Thyroid gland (tissue), 4 donors: ENCODE measurements around the gene PAK4. TPM values are rescaled to one million over a fixed set of nuclear protein-coding genes. Genes with fewer than 3 reads are reported as not detected.
"Not testable (repeated sequence)": the region's sequence is repeated elsewhere in the genome, so short reads cannot be mapped to it uniquely, and the experiment has no call there.

ENCODE experiments used
- DNase-seq, 2 donors: peaks; one replicate each; pipeline ENCODE4 v3.0.0-alpha.2; 2019
- H3K27ac ChIP-seq, 3 donors: fragments of 200-600 bp; sonication (generic); 1 replicate in 2 of 3; 2 replicates in 1 of 3; pipeline ENCODE4 v1.5.1; 2016 to 2019; ENCODE audit warnings: mild to moderate bottlenecking in 1 of 3, moderate library complexity in 1 of 3
- H3K27me3 ChIP-seq: fragments of 200-600 bp; sonication (generic); one replicate; pipeline ENCODE4 v1.5.1; 2019
- H3K36me3 ChIP-seq, 2 donors: fragments of 200-600 bp; sonication (generic); one replicate each; pipeline ENCODE4 v1.5.1; 2016 to 2019
- H3K4me1 ChIP-seq, 2 donors: fragments of 200-600 bp; sonication (generic); one replicate each; pipeline ENCODE4 v1.5.1; 2017 to 2019
- H3K4me3 ChIP-seq, 3 donors: fragments of 200-600 bp; sonication (generic); replicated peaks in 1 of 3; 1 replicate in 2 of 3; 2 replicates in 1 of 3; pipeline ENCODE4 v1.5.1; 2016; ENCODE audit warnings: mild to moderate bottlenecking in 1 of 3
- H3K9me3 ChIP-seq: fragments of 200-600 bp; sonication (generic); one replicate; pipeline ENCODE4 v1.5.1; 2017
- POLR2A ChIP-seq, 2 donors: fragments of 450-650 bp; IDR thresholded peaks; one replicate each; pipeline ENCODE4 v1.6.1; 2017; ENCODE audit warnings: antibody characterized with exemption in 2 of 2, mild to moderate bottlenecking in 2 of 2, moderate library complexity in 1 of 2
- WGBS, 2 donors: methylation state at CpG; one replicate each; pipeline ENCODE4 v1.1.5; 2017; 5-methylcytosine and 5-hydroxymethylcytosine counted together
- intact Hi-C: fragments of 100-400 bp; cut with DNase I; formaldehyde crosslinking; loops from one replicate; pipeline ENCODE4 v1.15.1; 2023
- total RNA-seq, 4 donors: library from RNA; depleted of rRNA; stranded (reverse); fragments of >200 nt; gene quantifications; one replicate each; pipeline ENCODE4 v1.2.3, GENCODE V29; 2016
- TF ChIP-seq, protein P1 (sequence below), 6 experiments: fragments of 200-600 bp in 3 of 6; fragments of 450-650 bp in 3 of 6; sonication (generic) in 3 of 6; IDR thresholded peaks; one replicate each; pipeline ENCODE4 v1.5.1; 2016 to 2019; ENCODE audit warnings: antibody characterized with exemption in 6 of 6, mild to moderate bottlenecking in 2 of 6, inconsistent platforms in 1 of 6, moderate library complexity in 1 of 6

PAK4 gene
- total RNA-seq, 4 donors from 2014 or later: 12.4 to 24.9 (median 23.2) TPM

GRCh38 chr19:39111593-39112199, 13.9 kb upstream of the PAK4 start:
- Histone ChIP-seq H3K4me3 (no peak overlapping the region), H3K9me3 (no peaks in the 10 kb centered on the region), H3K27ac (no peak overlapping the region), H3K36me3 (no peaks in the 10 kb centered on the region), H3K4me1 (no peaks in the 10 kb centered on the region), H3K27me3 (no peaks in the 10 kb centered on the region)
- no peak for DNase-seq
- WGBS, 2 donors: 35 to 44% methylated on average over 17 to 18 of the region's 18 CpGs
- intact Hi-C loops: no loop called here
- TF ChIP-seq, protein P1, sequence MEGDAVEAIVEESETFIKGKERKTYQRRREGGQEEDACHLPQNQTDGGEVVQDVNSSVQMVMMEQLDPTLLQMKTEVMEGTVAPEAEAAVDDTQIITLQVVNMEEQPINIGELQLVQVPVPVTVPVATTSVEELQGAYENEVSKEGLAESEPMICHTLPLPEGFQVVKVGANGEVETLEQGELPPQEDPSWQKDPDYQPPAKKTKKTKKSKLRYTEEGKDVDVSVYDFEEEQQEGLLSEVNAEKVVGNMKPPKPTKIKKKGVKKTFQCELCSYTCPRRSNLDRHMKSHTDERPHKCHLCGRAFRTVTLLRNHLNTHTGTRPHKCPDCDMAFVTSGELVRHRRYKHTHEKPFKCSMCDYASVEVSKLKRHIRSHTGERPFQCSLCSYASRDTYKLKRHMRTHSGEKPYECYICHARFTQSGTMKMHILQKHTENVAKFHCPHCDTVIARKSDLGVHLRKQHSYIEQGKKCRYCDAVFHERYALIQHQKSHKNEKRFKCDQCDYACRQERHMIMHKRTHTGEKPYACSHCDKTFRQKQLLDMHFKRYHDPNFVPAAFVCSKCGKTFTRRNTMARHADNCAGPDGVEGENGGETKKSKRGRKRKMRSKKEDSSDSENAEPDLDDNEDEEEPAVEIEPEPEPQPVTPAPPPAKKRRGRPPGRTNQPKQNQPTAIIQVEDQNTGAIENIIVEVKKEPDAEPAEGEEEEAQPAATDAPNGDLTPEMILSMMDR (IDR thresholded peaks at IDR 0.05): no peak
- TF ChIP-seq POLR2A (IDR thresholded peaks at IDR 0.05): no peak

DNA sequence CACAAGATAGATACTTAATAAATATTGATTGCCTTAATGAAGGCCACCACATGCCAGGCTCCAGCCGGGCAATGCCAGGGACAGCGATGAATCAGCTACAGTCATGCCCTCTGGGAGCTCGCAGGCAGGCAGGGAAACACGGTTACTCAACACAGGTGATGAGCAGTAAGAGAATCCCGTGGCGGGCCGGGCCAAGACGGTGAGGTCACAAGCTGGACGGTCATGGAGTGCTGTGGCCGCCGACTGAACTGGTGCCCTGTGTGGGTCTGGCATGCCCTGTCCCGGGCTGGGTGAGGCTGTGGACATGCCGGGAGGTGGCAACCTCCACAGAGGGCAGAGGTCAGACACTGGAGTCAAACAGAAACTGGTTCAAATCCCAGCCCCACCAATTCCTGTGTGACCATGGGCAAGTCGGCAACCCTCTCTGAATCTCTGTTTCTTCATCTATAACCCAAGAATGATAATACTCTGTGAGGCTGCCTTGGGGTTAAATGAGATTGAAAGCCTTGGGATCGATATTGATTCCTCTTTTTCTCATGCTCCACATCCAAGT, 13.2 kb upstream of the PAK4 start:
- H3K4me1 ChIP-seq: no peaks in the 10 kb centered on the region
- WGBS, 2 donors: 85 to 94% methylated on average over 5 to 15 of the region's 15 CpGs
- TF ChIP-seq POLR2A (IDR thresholded peaks at IDR 0.05): no peak
- TF ChIP-seq, protein P1 (IDR thresholded peaks at IDR 0.05): no peak
- no peak overlapping the region for H3K27ac ChIP-seq
- H3K27me3 ChIP-seq: no peaks in the 10 kb centered on the region
- no peak overlapping the region for H3K4me3 ChIP-seq
- no peaks in the 10 kb centered on the region for H3K9me3 ChIP-seq
- no peaks in the 10 kb centered on the region for H3K36me3 ChIP-seq
- intact Hi-C loops: no loop called here
- DNase-seq: no peak

DNA sequence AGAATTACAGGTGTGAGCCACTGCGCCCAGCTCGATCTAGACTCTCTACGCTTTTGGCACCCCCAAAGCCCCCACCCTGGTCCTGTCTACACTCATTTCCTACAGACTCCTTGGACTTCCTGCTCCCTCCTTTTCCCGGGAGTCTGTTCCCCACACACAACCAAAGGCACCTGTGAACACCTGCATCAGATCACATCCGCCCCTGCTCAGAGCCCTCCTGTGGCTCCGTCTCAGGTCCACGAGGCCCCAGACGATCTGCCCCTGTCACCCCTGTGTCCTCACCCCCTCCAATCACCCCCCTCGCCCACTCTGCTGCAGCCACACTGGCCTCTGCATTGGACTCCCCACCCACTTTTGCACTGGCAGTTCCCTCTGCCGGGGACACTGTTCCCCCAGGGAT, 12.4 kb upstream of the PAK4 start:
- H3K4me1 ChIP-seq: no peaks in the 10 kb centered on the region
- no peak overlapping the region for H3K4me3 ChIP-seq
- intact Hi-C loops: no loop called here
- DNase-seq: no peak
- H3K27ac ChIP-seq: no peak overlapping the region
- no peaks in the 10 kb centered on the region for H3K9me3 ChIP-seq
- H3K36me3 ChIP-seq: no peaks in the 10 kb centered on the region
- 77 to 79% methylated on average over 10 of the region's 10 CpGs for WGBS, 2 donors
- no peaks in the 10 kb centered on the region for H3K27me3 ChIP-seq
- TF ChIP-seq, protein P1 (IDR thresholded peaks at IDR 0.05): no peak
- TF ChIP-seq POLR2A (IDR thresholded peaks at IDR 0.05): no peak

DNA sequence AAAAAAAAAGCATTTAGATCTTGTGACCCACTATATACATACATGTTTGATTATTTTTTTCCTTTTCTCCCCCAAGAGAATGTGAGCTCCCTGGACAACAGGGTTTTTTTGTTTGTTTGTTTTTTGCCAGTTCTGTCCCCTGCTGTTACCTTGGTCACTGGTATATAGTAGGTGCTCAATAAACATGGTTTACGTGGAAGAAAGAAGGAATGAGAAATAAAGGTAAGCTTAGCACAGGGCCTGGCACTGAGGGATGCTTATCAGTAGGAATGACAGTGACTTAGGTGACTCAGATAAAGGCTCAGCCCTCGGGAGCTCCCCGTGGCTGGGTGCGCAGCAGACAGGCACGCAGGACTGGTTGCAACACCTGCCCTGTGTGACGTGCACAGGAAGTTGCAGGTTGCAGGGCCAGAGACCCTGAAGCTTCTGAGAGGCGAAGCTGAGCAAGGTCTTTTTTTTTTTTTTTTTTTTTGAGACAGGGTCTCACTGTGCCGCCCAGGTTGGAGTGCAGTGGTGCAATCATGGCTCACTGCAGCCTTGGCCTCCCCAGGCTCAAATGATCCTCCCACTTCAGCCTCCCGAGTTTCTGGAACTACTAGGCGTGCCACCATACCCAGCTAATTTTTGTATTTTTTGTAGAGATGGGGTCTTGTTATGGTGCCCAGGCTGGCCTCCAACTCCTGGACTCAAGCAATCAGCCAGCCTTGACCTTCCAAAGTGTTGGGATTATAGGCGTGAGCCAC, 10.3 kb upstream of the PAK4 start:
- Histone ChIP-seq H3K36me3 (no peaks in the 10 kb centered on the region), H3K27me3 (no peaks in the 10 kb centered on the region), H3K9me3 (no peaks in the 10 kb centered on the region), H3K4me1 (no peaks in the 10 kb centered on the region), H3K4me3 (no peak overlapping the region), H3K27ac (no peak overlapping the region)
- no peak for DNase-seq
- 84 to 87% methylated on average over 11 of the region's 11 CpGs for WGBS, 2 donors
- no peak for TF ChIP-seq POLR2A (IDR thresholded peaks at IDR 0.05)
- TF ChIP-seq, protein P1 (IDR thresholded peaks at IDR 0.05): no peak
- intact Hi-C loops: no loop called here

DNA sequence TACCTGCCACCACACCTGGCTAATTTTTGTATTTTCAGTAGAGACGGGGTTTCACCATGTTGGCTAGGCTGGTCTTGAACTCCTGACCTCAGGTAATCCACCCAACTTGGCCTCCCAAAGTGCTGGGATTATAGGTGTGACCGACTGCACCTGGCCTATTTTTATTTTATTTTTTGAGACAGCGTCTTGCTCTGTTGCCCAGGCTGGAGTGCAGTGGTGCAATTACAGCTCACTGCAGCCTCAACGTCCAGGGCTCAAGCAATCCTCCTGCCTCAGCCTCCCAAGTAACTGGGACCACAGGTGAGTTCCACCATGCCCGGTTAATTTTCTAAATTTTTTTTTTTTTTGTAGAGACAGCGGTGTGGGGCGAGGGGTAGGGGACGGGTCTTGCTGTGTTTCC, 8.6 kb upstream of the PAK4 start:
- WGBS, 2 donors: 82 to 88% methylated on average over 8 of the region's 8 CpGs
- not testable (repeated sequence) for DNase-seq

More for the DNA sequence above, 8.6 kb upstream of the PAK4 start:
- H3K4me1 ChIP-seq, H3K27me3 ChIP-seq, H3K27ac ChIP-seq, intact Hi-C loops, H3K36me3 ChIP-seq, H3K9me3 ChIP-seq, H3K4me3 ChIP-seq: not testable (repeated sequence)
